Suprapubic skin (tissue), 4 donors: ENCODE data around the gene OR52B4.

ENCODE experiments used
- CTCF ChIP-seq, 2 donors: fragments of 200-600 bp in 1 of 2; fragments of 450-650 bp in 1 of 2; sonication (generic) in 1 of 2; IDR thresholded peaks; one replicate each; pipeline ENCODE4 v1.5.1; 2016 to 2019; ENCODE audit warnings: antibody characterized with exemption in 2 of 2, mild to moderate bottlenecking in 1 of 2, moderate library complexity in 1 of 2
- POLR2A ChIP-seq, 2 donors: fragments of 450-650 bp; IDR thresholded peaks; one replicate each; pipeline ENCODE4 v1.6.1; 2017; ENCODE audit warnings: antibody characterized with exemption in 2 of 2, mild to moderate bottlenecking in 2 of 2, moderate library complexity in 2 of 2
- POLR2AphosphoS5 ChIP-seq, 3 donors: sonication (generic); formaldehyde crosslinking; IDR thresholded peaks; one replicate each; pipeline ENCODE4 v1.6.1; 2017; ENCODE audit warnings: antibody characterized with exemption in 3 of 3

GRCh38 chr11:4375431-4376140 lies 7.4 kb upstream of the OR52B4 start:
- TF ChIP-seq CTCF (IDR thresholded peaks at IDR 0.05) (no peak), POLR2AphosphoS5 (IDR thresholded peaks at IDR 0.05) (no peak), POLR2A (IDR thresholded peaks at IDR 0.05) (no peak)
